H9 (cell line): ENCODE measurements around the gene CYP24A1. TPM values are rescaled to one million over a fixed set of nuclear protein-coding genes. Genes with fewer than 3 reads are reported as not detected.

Source experiments
- DNase-seq: peaks from one replicate; pipeline ENCODE4 v3.0.0-alpha.2; 2017
- H2AFZ ChIP-seq: one replicate; pipeline ENCODE4 v1.6.1; 2013; ENCODE audit warnings: mild to moderate bottlenecking, low read length, control low read depth, moderate library complexity
- H2AK5ac ChIP-seq: 2 replicates; pipeline ENCODE4 v1.6.1; 2013; ENCODE audit warnings: low read length, control low read depth, mixed read lengths; ENCODE audit not compliant: insufficient read length
- H2BK120ac ChIP-seq: one replicate; pipeline ENCODE4 v1.6.1; 2013; ENCODE audit warnings: low read depth, mild to moderate bottlenecking, low read length, control low read depth, inconsistent platforms; ENCODE audit not compliant: poor library complexity, severe bottlenecking
- H2BK12ac ChIP-seq: 2 replicates; pipeline ENCODE4 v1.6.1; 2013; ENCODE audit warnings: low read length, control low read depth, mixed read lengths, low read depth; ENCODE audit not compliant: insufficient read length
- H2BK15ac ChIP-seq: 2 replicates; pipeline ENCODE4 v1.6.1; 2013; ENCODE audit warnings: low read depth, low read length, control low read depth
- H2BK20ac ChIP-seq: one replicate; pipeline ENCODE4 v1.6.1; 2013; ENCODE audit warnings: low read depth, mild to moderate bottlenecking, low read length, control low read depth, inconsistent platforms; ENCODE audit not compliant: poor library complexity, severe bottlenecking
- H2BK5ac ChIP-seq: 2 replicates; pipeline ENCODE4 v1.6.1; 2013; ENCODE audit warnings: low read length, control low read depth, mixed read lengths; ENCODE audit not compliant: insufficient read length
- H3K14ac ChIP-seq: 2 replicates; pipeline ENCODE4 v1.6.1; 2013; ENCODE audit warnings: low read length, control low read depth; ENCODE audit not compliant: insufficient read depth
- H3K18ac ChIP-seq: 2 replicates; pipeline ENCODE4 v1.6.1; 2013; ENCODE audit warnings: low read depth, mild to moderate bottlenecking, mixed read lengths, low read length, control low read depth; ENCODE audit not compliant: insufficient read length
- H3K23ac ChIP-seq: 2 replicates; pipeline ENCODE4 v1.6.1; 2013; ENCODE audit warnings: low read length, control low read depth, mixed read lengths, low read depth; ENCODE audit not compliant: insufficient read length
- H3K23me2 ChIP-seq: 2 replicates; pipeline ENCODE4 v1.6.1; 2013; ENCODE audit warnings: low read depth, mild to moderate bottlenecking, mixed read lengths, low read length, control low read depth; ENCODE audit not compliant: insufficient read length, poor library complexity, severe bottlenecking
- H3K27ac ChIP-seq: 2 replicates; pipeline ENCODE4 v1.5.1; 2013; ENCODE audit warnings: low read length, control low read depth, mixed read lengths, low read depth; ENCODE audit not compliant: insufficient read length
- H3K27me3 ChIP-seq: 2 replicates; pipeline ENCODE4 v1.6.1; 2013; ENCODE audit warnings: low read length, control low read depth, inconsistent platforms; ENCODE audit not compliant: insufficient read depth
- H3K4ac ChIP-seq: 2 replicates; pipeline ENCODE4 v1.6.1; 2013; ENCODE audit warnings: low read depth, mild to moderate bottlenecking, control low read depth, inconsistent platforms, low read length, moderate library complexity
- H3K4me1 ChIP-seq: 2 replicates; pipeline ENCODE4 v1.6.1; 2013; ENCODE audit warnings: low read length, control low read depth, inconsistent platforms; ENCODE audit not compliant: insufficient read depth
- H3K4me2 ChIP-seq: 2 replicates; pipeline ENCODE4 v1.6.1; 2013; ENCODE audit warnings: low read length, control low read depth, mixed read lengths; ENCODE audit not compliant: insufficient read length, insufficient read depth
- H3K56ac ChIP-seq: 2 replicates; pipeline ENCODE4 v1.6.1; 2013; ENCODE audit warnings: low read depth, mild to moderate bottlenecking, mixed read lengths, low read length, control low read depth; ENCODE audit not compliant: insufficient read length
- H3K79me1 ChIP-seq: 2 replicates; pipeline ENCODE4 v1.6.1; 2013; ENCODE audit warnings: low read depth, mild to moderate bottlenecking, moderate library complexity, low read length, control low read depth, inconsistent platforms; ENCODE audit not compliant: insufficient read depth, poor library complexity, severe bottlenecking
- H3K79me2 ChIP-seq: 2 replicates; pipeline ENCODE4 v1.6.1; 2013; ENCODE audit warnings: low read length, control low read depth, inconsistent platforms; ENCODE audit not compliant: insufficient read depth
- H3K9ac ChIP-seq: 2 replicates; pipeline ENCODE4 v1.6.1; 2013; ENCODE audit warnings: low read length, control low read depth, mixed read lengths; ENCODE audit not compliant: insufficient read length; ENCODE audit errors: extremely low read depth
- H3K9me3 ChIP-seq: one replicate; pipeline ENCODE4 v1.6.1; 2013; ENCODE audit warnings: low read depth, low read length, inconsistent platforms; ENCODE audit not compliant: control insufficient read depth
- H3T11ph ChIP-seq: one replicate; pipeline ENCODE4 v1.6.1; 2013; ENCODE audit warnings: mild to moderate bottlenecking, low read length, control low read depth, inconsistent platforms
- H4K20me1 ChIP-seq: one replicate; pipeline ENCODE4 v1.6.1; 2013; ENCODE audit not compliant: control insufficient read depth, insufficient read length, insufficient read depth
- H4K5ac ChIP-seq: 2 replicates; pipeline ENCODE4 v1.6.1; 2013; ENCODE audit warnings: low read depth, mild to moderate bottlenecking, mixed read lengths, low read length, control low read depth; ENCODE audit not compliant: insufficient read length
- H4K8ac ChIP-seq: replicated peaks from 2 replicates; pipeline ENCODE4 v1.6.1; 2013; ENCODE audit warnings: low read length, control low read depth, mixed read lengths, low read depth; ENCODE audit not compliant: insufficient read length
- H4K91ac ChIP-seq: 2 replicates; pipeline ENCODE4 v1.6.1; 2013; ENCODE audit warnings: low read depth, mild to moderate bottlenecking, moderate library complexity, mixed read lengths, low read length, control low read depth; ENCODE audit not compliant: insufficient read length
- H3K27ac Mint-ChIP-seq, 3 experiments: 2 replicates in 2 of 3; 3 replicates in 1 of 3; pipeline ENCODE4 v1.8.0; 2020 to 2021; ENCODE audit warnings: mixed read lengths in 3 of 3, mild to moderate bottlenecking in 1 of 3, moderate library complexity in 1 of 3
- H3K27me3 Mint-ChIP-seq: 2 replicates; pipeline ENCODE4 v1.8.0; 2021; ENCODE audit warnings: low read depth, mild to moderate bottlenecking, moderate library complexity, mixed read lengths
- H3K36me3 Mint-ChIP-seq, 3 experiments: 2 replicates in 2 of 3; 3 replicates in 1 of 3; pipeline ENCODE4 v1.8.0; 2020 to 2021; ENCODE audit warnings: low read depth in 3 of 3, mixed read lengths in 3 of 3; ENCODE audit not compliant: insufficient read depth in 1 of 3
- H3K4me1 Mint-ChIP-seq, 2 experiments: 2 replicates each; pipeline ENCODE4 v1.8.0; 2020; ENCODE audit warnings: mixed read lengths in 2 of 2
- H3K4me3 Mint-ChIP-seq, 2 experiments: 2 replicates in 1 of 2; 3 replicates in 1 of 2; pipeline ENCODE4 v1.8.0; 2020 to 2021; ENCODE audit warnings: mild to moderate bottlenecking in 2 of 2, mixed read lengths in 2 of 2, moderate library complexity in 1 of 2
- H3K9me3 Mint-ChIP-seq, 2 experiments: 2 replicates in 1 of 2; 3 replicates in 1 of 2; pipeline ENCODE4 v1.8.0; 2020; ENCODE audit warnings: mild to moderate bottlenecking in 2 of 2, mixed read lengths in 2 of 2, moderate library complexity in 1 of 2
- CTCF ChIP-seq: fragments of 200-600 bp; sonication (generic); conservative IDR thresholded peaks from 3 replicates; pipeline ENCODE4 v1.8.0; 2021; ENCODE audit warnings: antibody characterized with exemption, mild to moderate bottlenecking
- WGBS: extraction: QIAGEN DNeasy Blood & Tissue Kit; methylation state at CpG from one replicate; pipeline ENCODE4 v1.1.7; 2013; ENCODE audit warnings: missing lambda C conversion rate, low lambda C conversion rate, mixed read lengths; ENCODE audit not compliant: insufficient read length; ENCODE audit errors: extremely low coverage; 5-methylcytosine and 5-hydroxymethylcytosine counted together
- total RNA-seq: library from RNA; stranded (reverse); gene quantifications from 2 replicates; pipeline ENCODE4 v1.2.1, GENCODE V29; 2021

The CYP24A1 gene
- total RNA-seq, 1 experiment from 2014 or later: not detected

GRCh38 chr20:54144847-54145414, 28.9 kb downstream of the CYP24A1 start:
- Histone ChIP-seq H4K5ac (no peak overlapping the region), H3K27me3 (no peaks in the 10 kb centered on the region), H3K4me2 (no peak overlapping the region), H3K56ac (no peak overlapping the region), H3K79me1 (no peaks in the 10 kb centered on the region), H3K27ac (no peak overlapping the region), H2BK120ac (no peak overlapping the region), H3K4me1 (0 out of 2 replicates have a peak, but pooled peaks cover 2% of the 10 kb centered on the region), H4K8ac (no peak overlapping the region), H4K91ac (no peak overlapping the region), H3K23me2 (no peaks in the 10 kb centered on the region), H2BK20ac (no peak overlapping the region), H2BK12ac (no peak overlapping the region), H2AFZ (no peak overlapping the region), H3K4ac (no peak overlapping the region), H3K18ac (no peak overlapping the region), H3T11ph (no peak overlapping the region), H3K9me3 (no peaks in the 10 kb centered on the region), H4K20me1 (no peaks in the 10 kb centered on the region), H3K9ac (no peak overlapping the region), H2BK15ac (no peak overlapping the region), H2AK5ac (no peak overlapping the region), H3K79me2 (no peaks in the 10 kb centered on the region), H2BK5ac (no peak overlapping the region), H3K14ac (no peak overlapping the region), H3K23ac (no peak overlapping the region)
- Mint-ChIP-seq H3K36me3 (no peaks in the 10 kb centered on the region; a peak in 2 of 7 replicates), H3K4me1 (peaks cover 0 to 4% of the 10 kb centered on the region in 2 experiments; a peak in 1 of 4 replicates), H3K27me3 (no peaks in the 10 kb centered on the region), H3K4me3 (no peak overlapping the region), H3K9me3 (peaks cover 3 to 7% of the 10 kb centered on the region in 2 experiments; a peak in 3 of 5 replicates), H3K27ac (no peak overlapping the region)
- WGBS: no CpG with 5 or more reads among the region's 6 CpGs
- no peak for TF ChIP-seq CTCF
- no peak for DNase-seq
